Liver (tissue), 9 donors: Measurements from ENCODE around the gene TCAP. TPM values are rescaled to one million over a fixed set of nuclear protein-coding genes. Genes with fewer than 3 reads are reported as not detected.

Source experiments
- DNase-seq: peaks from one replicate; pipeline ENCODE4 v3.0.0-alpha.2; 2017; ENCODE audit warnings: low spot score
- H3K27ac ChIP-seq, 2 donors: one replicate each; pipeline ENCODE4 v1.7.0; 2013; ENCODE audit warnings: inconsistent platforms in 2 of 2, low read length in 2 of 2, control low read depth in 1 of 2, low read depth in 1 of 2, mild to moderate bottlenecking in 1 of 2
- H3K27me3 ChIP-seq, 4 donors: one replicate each; pipeline versions ENCODE4 v1.6.1 to v1.7.0; 2013; ENCODE audit warnings: low read length in 3 of 4, inconsistent platforms in 1 of 4, mild to moderate bottlenecking in 1 of 4, moderate library complexity in 1 of 4; ENCODE audit not compliant: control insufficient read depth in 4 of 4, insufficient read depth in 4 of 4
- H3K36me3 ChIP-seq, 4 donors: one replicate each; pipeline versions ENCODE4 v1.6.1 to v1.7.0; 2013; ENCODE audit warnings: low read length in 3 of 4, mild to moderate bottlenecking in 3 of 4, low read depth in 1 of 4, moderate library complexity in 1 of 4; ENCODE audit not compliant: control insufficient read depth in 4 of 4, insufficient read depth in 3 of 4
- H3K4me1 ChIP-seq, 4 donors: one replicate each; pipeline versions ENCODE4 v1.6.1 to v1.7.0; 2013; ENCODE audit warnings: low read length in 3 of 4, mild to moderate bottlenecking in 3 of 4, moderate library complexity in 1 of 4; ENCODE audit not compliant: control insufficient read depth in 4 of 4, insufficient read depth in 4 of 4
- H3K4me3 ChIP-seq, 3 donors: one replicate each; pipeline versions ENCODE4 v1.6.1 to v1.7.0; 2013; ENCODE audit warnings: low read length in 3 of 3, control low read depth in 1 of 3, low read depth in 1 of 3, mild to moderate bottlenecking in 1 of 3
- H3K9ac ChIP-seq, 2 donors: one replicate each; pipeline ENCODE4 v1.7.0; 2013; ENCODE audit warnings: low read length in 2 of 2, mild to moderate bottlenecking in 2 of 2, moderate library complexity in 2 of 2, control low read depth in 1 of 2, low read depth in 1 of 2
- H3K9me3 ChIP-seq, 4 donors: one replicate each; pipeline versions ENCODE4 v1.6.1 to v1.7.0; 2013; ENCODE audit warnings: low read length in 3 of 4; ENCODE audit not compliant: control insufficient read depth in 4 of 4
- ATF3 ChIP-seq: IDR thresholded peaks from 2 replicates; pipeline ENCODE4 v1.6.1; 2016; ENCODE audit warnings: antibody characterized with exemption
- EGR1 ChIP-seq, 2 donors: IDR thresholded peaks; 2 replicates each; pipeline ENCODE4 v1.6.1; 2016 to 2018; ENCODE audit warnings: antibody characterized with exemption in 2 of 2, low read depth in 2 of 2
- FOXA1 ChIP-seq: IDR thresholded peaks from 2 replicates; pipeline ENCODE4 v1.6.1; 2016; ENCODE audit warnings: antibody characterized with exemption
- FOXA2 ChIP-seq: IDR thresholded peaks from 2 replicates; pipeline ENCODE4 v1.6.1; 2016; ENCODE audit warnings: antibody characterized with exemption
- GABPA ChIP-seq, 2 donors: IDR thresholded peaks in 1 of 2; conservative IDR thresholded peaks in 1 of 2; 2 replicates each; pipeline ENCODE4 v1.6.1; 2016; ENCODE audit warnings: antibody characterized with exemption in 2 of 2, mild to moderate bottlenecking in 1 of 2, moderate library complexity in 1 of 2
- HNF4G ChIP-seq: IDR thresholded peaks from 2 replicates; pipeline ENCODE4 v1.6.1; 2016; ENCODE audit warnings: antibody characterized with exemption
- JUND ChIP-seq, 2 donors: IDR thresholded peaks; 2 replicates each; pipeline ENCODE4 v1.6.1; 2016; ENCODE audit warnings: antibody characterized with exemption in 2 of 2
- NR2F2 ChIP-seq: IDR thresholded peaks from 2 replicates; pipeline ENCODE4 v1.6.1; 2016; ENCODE audit warnings: antibody characterized with exemption
- RAD21 ChIP-seq, 2 donors: IDR thresholded peaks; 2 replicates each; pipeline ENCODE4 v1.6.1; 2016; ENCODE audit warnings: antibody characterized with exemption in 2 of 2, mild to moderate bottlenecking in 2 of 2
- REST ChIP-seq: IDR thresholded peaks from 2 replicates; pipeline ENCODE4 v1.6.1; 2016; ENCODE audit warnings: antibody characterized with exemption, mild to moderate bottlenecking
- RXRA ChIP-seq, 2 donors: IDR thresholded peaks; 2 replicates each; pipeline ENCODE4 v1.6.1; 2017 to 2018; ENCODE audit warnings: antibody characterized with exemption in 2 of 2, mild to moderate bottlenecking in 1 of 2
- SP1 ChIP-seq: IDR thresholded peaks from 2 replicates; pipeline ENCODE4 v1.6.1; 2018; ENCODE audit warnings: antibody characterized with exemption, mild to moderate bottlenecking
- TAF1 ChIP-seq: conservative IDR thresholded peaks from 2 replicates; pipeline ENCODE4 v1.6.1; 2016; ENCODE audit warnings: antibody characterized with exemption, mild to moderate bottlenecking
- YY1 ChIP-seq: IDR thresholded peaks from 2 replicates; pipeline ENCODE4 v1.6.1; 2016; ENCODE audit warnings: antibody characterized with exemption, mild to moderate bottlenecking
- ZBTB33 ChIP-seq: IDR thresholded peaks from 2 replicates; pipeline ENCODE4 v1.6.1; 2016; ENCODE audit warnings: antibody characterized with exemption
- WGBS: extraction: QIAGEN DNeasy Blood & Tissue Kit; methylation state at CpG from one replicate; pipeline ENCODE4 v1.1.7; 2013; 5-methylcytosine and 5-hydroxymethylcytosine counted together
- polyA plus RNA-seq, 2 donors: library from polyadenylated mRNA; stranded (reverse) in 1 of 2; unstranded in 1 of 2; fragments of 200-250 nt in 1 of 2; fragments of >200 nt in 1 of 2; fragmentation: Nextera tagmentation in 1 of 2; extraction: Ambion mirVana in 1 of 2; gene quantifications; one replicate each; pipeline versions ENCODE4 v1.2.1 to v1.2.3, GENCODE V29; 2013 to 2015
- total RNA-seq, 2 donors: library from RNA; depleted of rRNA; stranded (reverse); fragments of >200 nt; gene quantifications; one replicate each; pipeline ENCODE4 v1.2.3, GENCODE V29; 2014
- donor health status: healthy.
- donor health status: healthy.
- donor health status: healthy.
- donor health status: healthy.
- donor health status: healthy.

Gene TCAP
- total and polyA plus RNA-seq, 4 donors, result 0.14 to 0.67 (median 0.22) TPM; not detected in 1

- TF ChIP-seq GABPA (IDR thresholded peaks at IDR 0.05 in 1 of 2, conservative IDR thresholded peaks at IDR 0.05 in 1 of 2), result no peak
These were observed 13.4 kb downstream of the TCAP start (continued) for GRCh38 chr17:39678340-39679116.

GRCh38 chr17:39679521-39680192, 14.5 kb downstream of the TCAP start:
- H3K27me3 ChIP-seq, result no peaks in the 10 kb centered on the region
- DNase-seq, result no peak
- no peaks in the 10 kb centered on the region for H3K9me3 ChIP-seq
- H3K4me1 ChIP-seq, result peaks cover 0 to 7% (median under 1%) of the 10 kb centered on the region in 4 donors
- H3K27ac ChIP-seq, result no peak overlapping the region
- no peak overlapping the region for H3K4me3 ChIP-seq
- H3K36me3 ChIP-seq, result peaks cover 0 to 13% (median 3%) of the 10 kb centered on the region in 4 donors
- WGBS, result 73% methylated on average over 12 of the region's 12 CpGs
- TF ChIP-seq TAF1 (no peak), HNF4G (no peak), JUND (IDR thresholded peaks at IDR 0.05) (no peak), YY1 (no peak), RXRA (IDR thresholded peaks at IDR 0.05) (no peak), FOXA1 (no peak), EGR1 (IDR thresholded peaks at IDR 0.05; ENCODE audit: low read depth in 2 of 2) (no peak), GABPA (IDR thresholded peaks at IDR 0.05 in 1 of 2, conservative IDR thresholded peaks at IDR 0.05 in 1 of 2) (no peak), ATF3 (no peak), ZBTB33 (no peak), RAD21 (IDR thresholded peaks at IDR 0.05) (no peak), FOXA2 (no peak), REST (no peak), SP1 (no peak), NR2F2 (no peak)
- no peak overlapping the region for H3K9ac ChIP-seq
